GM23338 (cell line): ENCODE measurements around the gene DNAJC6.

Source experiments
- CREB1 ChIP-seq: fragments of 250-450 bp; sonication (Bioruptor Pico); IDR thresholded peaks from 2 replicates; pipeline ENCODE4 v1.5.0; 2020; ENCODE audit warnings: low read depth, mild to moderate bottlenecking, moderate library complexity
- EZH2 ChIP-seq: fragments of 200-600 bp; sonication (generic); IDR thresholded peaks from one replicate; pipeline ENCODE4 v1.8.0; 2017; ENCODE audit warnings: antibody characterized with exemption, mild to moderate bottlenecking, low read depth; ENCODE audit not compliant: unreplicated experiment
- EZH2phosphoT487 ChIP-seq: fragments of 200-600 bp; sonication (generic); IDR thresholded peaks from one replicate; pipeline ENCODE4 v1.8.1; 2018; ENCODE audit warnings: antibody characterized with exemption; ENCODE audit not compliant: unreplicated experiment
- JUNB ChIP-seq: IDR thresholded peaks from one replicate; pipeline ENCODE4 v1.6.1; 2016; ENCODE audit warnings: antibody characterized with exemption; ENCODE audit not compliant: unreplicated experiment
- POLR2AphosphoS5 ChIP-seq: IDR thresholded peaks from 2 replicates; pipeline ENCODE4 v1.6.1; 2016; ENCODE audit warnings: antibody characterized with exemption, low read depth
- ZNF114 ChIP-seq: fragments of 250-450 bp; sonication (Bioruptor Pico); IDR thresholded peaks from 2 replicates; pipeline ENCODE4 v1.5.0; 2020; ENCODE audit warnings: mild to moderate bottlenecking, moderate library complexity
- TF ChIP-seq, protein P1 (sequence below), 2 experiments: fragments of 200-600 bp in 1 of 2; sonication (generic) in 1 of 2; conservative IDR thresholded peaks; 2 replicates each; pipeline versions ENCODE4 v1.5.1 to v1.6.1; 2016 to 2017; ENCODE audit warnings: antibody characterized with exemption in 2 of 2, low read depth in 2 of 2, mild to moderate bottlenecking in 2 of 2, moderate library complexity in 1 of 2
- TF ChIP-seq, protein P2 (sequence below): IDR thresholded peaks from one replicate; pipeline ENCODE4 v1.6.1; 2018; ENCODE audit warnings: antibody characterized with exemption; ENCODE audit not compliant: unreplicated experiment
- TF ChIP-seq, protein P3 (sequence below): IDR thresholded peaks from 2 replicates; pipeline ENCODE4 v1.6.1; 2016; ENCODE audit warnings: antibody characterized with exemption

DNA sequence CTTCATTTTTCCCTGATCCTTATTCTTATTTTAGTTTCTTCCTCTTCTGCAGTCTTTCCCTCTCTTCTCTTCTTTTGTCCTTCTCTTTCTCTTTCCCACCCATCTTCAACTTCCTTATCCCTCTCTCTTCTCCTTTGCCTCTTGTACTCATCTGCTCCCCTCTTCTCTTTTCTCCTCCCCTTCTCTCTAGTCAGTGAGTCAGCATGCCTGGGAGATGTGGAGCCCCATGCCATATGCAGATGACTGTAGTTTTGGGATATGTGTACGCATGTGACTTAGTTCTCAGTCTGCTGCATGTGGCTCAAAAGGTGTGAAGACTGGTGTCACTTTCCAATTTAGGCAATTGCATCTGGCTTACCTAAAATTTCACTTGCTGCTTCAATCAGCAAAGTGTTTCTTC is 10.4 kb downstream of the DNAJC6 start:
- no peak for TF ChIP-seq EZH2phosphoT487
- no peak for TF ChIP-seq POLR2AphosphoS5
- TF ChIP-seq EZH2 = no peak
- TF ChIP-seq, protein P1, sequence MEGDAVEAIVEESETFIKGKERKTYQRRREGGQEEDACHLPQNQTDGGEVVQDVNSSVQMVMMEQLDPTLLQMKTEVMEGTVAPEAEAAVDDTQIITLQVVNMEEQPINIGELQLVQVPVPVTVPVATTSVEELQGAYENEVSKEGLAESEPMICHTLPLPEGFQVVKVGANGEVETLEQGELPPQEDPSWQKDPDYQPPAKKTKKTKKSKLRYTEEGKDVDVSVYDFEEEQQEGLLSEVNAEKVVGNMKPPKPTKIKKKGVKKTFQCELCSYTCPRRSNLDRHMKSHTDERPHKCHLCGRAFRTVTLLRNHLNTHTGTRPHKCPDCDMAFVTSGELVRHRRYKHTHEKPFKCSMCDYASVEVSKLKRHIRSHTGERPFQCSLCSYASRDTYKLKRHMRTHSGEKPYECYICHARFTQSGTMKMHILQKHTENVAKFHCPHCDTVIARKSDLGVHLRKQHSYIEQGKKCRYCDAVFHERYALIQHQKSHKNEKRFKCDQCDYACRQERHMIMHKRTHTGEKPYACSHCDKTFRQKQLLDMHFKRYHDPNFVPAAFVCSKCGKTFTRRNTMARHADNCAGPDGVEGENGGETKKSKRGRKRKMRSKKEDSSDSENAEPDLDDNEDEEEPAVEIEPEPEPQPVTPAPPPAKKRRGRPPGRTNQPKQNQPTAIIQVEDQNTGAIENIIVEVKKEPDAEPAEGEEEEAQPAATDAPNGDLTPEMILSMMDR (conservative IDR thresholded peaks at IDR 0.05; ENCODE audit: low read depth in 2 of 2) = no peak
- no peak for TF ChIP-seq CREB1 (CRISPR knock-in tag)
- TF ChIP-seq, protein P2, sequence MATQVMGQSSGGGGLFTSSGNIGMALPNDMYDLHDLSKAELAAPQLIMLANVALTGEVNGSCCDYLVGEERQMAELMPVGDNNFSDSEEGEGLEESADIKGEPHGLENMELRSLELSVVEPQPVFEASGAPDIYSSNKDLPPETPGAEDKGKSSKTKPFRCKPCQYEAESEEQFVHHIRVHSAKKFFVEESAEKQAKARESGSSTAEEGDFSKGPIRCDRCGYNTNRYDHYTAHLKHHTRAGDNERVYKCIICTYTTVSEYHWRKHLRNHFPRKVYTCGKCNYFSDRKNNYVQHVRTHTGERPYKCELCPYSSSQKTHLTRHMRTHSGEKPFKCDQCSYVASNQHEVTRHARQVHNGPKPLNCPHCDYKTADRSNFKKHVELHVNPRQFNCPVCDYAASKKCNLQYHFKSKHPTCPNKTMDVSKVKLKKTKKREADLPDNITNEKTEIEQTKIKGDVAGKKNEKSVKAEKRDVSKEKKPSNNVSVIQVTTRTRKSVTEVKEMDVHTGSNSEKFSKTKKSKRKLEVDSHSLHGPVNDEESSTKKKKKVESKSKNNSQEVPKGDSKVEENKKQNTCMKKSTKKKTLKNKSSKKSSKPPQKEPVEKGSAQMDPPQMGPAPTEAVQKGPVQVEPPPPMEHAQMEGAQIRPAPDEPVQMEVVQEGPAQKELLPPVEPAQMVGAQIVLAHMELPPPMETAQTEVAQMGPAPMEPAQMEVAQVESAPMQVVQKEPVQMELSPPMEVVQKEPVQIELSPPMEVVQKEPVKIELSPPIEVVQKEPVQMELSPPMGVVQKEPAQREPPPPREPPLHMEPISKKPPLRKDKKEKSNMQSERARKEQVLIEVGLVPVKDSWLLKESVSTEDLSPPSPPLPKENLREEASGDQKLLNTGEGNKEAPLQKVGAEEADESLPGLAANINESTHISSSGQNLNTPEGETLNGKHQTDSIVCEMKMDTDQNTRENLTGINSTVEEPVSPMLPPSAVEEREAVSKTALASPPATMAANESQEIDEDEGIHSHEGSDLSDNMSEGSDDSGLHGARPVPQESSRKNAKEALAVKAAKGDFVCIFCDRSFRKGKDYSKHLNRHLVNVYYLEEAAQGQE = no peak
- TF ChIP-seq, protein P3, sequence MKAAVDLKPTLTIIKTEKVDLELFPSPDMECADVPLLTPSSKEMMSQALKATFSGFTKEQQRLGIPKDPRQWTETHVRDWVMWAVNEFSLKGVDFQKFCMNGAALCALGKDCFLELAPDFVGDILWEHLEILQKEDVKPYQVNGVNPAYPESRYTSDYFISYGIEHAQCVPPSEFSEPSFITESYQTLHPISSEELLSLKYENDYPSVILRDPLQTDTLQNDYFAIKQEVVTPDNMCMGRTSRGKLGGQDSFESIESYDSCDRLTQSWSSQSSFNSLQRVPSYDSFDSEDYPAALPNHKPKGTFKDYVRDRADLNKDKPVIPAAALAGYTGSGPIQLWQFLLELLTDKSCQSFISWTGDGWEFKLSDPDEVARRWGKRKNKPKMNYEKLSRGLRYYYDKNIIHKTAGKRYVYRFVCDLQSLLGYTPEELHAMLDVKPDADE = no peak
- TF ChIP-seq ZNF114 = no peak
- no peak for TF ChIP-seq JUNB
